ENCODE results near the gene PRG2.

DNA sequence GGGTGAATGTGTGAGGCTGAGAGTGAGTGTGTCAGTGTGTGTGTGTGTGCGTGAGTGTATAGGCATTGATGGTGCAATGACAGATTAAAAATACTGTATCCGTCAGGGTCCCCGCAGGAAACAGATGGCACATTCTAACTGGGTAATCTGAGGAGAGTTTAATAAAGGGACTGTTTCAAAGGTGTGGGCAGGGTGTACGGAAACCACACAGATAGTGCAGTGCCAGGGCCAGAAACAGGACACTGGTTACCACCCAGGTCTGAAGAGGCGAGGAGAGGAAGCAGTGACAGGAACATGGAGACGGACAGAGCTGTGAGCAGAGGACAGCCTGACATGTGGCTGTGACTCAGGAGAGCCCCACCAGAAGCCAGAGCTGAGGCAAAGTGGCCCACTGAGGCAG, 35.8 kb downstream of the PRG2 start:
- TF ChIP-seq, protein P1, sequence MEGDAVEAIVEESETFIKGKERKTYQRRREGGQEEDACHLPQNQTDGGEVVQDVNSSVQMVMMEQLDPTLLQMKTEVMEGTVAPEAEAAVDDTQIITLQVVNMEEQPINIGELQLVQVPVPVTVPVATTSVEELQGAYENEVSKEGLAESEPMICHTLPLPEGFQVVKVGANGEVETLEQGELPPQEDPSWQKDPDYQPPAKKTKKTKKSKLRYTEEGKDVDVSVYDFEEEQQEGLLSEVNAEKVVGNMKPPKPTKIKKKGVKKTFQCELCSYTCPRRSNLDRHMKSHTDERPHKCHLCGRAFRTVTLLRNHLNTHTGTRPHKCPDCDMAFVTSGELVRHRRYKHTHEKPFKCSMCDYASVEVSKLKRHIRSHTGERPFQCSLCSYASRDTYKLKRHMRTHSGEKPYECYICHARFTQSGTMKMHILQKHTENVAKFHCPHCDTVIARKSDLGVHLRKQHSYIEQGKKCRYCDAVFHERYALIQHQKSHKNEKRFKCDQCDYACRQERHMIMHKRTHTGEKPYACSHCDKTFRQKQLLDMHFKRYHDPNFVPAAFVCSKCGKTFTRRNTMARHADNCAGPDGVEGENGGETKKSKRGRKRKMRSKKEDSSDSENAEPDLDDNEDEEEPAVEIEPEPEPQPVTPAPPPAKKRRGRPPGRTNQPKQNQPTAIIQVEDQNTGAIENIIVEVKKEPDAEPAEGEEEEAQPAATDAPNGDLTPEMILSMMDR (IDR thresholded peaks at IDR 0.05) = no peak
- TF ChIP-seq SIN3A (IDR thresholded peaks at IDR 0.05; ENCODE audit: borderline replicate concordance, insufficient read depth, low read depth, low read length) = no peak
- no peak for TF ChIP-seq TCF7L2 (IDR thresholded peaks at IDR 0.05; ENCODE audit: low read depth, low read length)
- TF ChIP-seq POLR2AphosphoS5 (IDR thresholded peaks at IDR 0.05; ENCODE audit: low read depth, low read length) = no peak
- TF ChIP-seq, protein P2, sequence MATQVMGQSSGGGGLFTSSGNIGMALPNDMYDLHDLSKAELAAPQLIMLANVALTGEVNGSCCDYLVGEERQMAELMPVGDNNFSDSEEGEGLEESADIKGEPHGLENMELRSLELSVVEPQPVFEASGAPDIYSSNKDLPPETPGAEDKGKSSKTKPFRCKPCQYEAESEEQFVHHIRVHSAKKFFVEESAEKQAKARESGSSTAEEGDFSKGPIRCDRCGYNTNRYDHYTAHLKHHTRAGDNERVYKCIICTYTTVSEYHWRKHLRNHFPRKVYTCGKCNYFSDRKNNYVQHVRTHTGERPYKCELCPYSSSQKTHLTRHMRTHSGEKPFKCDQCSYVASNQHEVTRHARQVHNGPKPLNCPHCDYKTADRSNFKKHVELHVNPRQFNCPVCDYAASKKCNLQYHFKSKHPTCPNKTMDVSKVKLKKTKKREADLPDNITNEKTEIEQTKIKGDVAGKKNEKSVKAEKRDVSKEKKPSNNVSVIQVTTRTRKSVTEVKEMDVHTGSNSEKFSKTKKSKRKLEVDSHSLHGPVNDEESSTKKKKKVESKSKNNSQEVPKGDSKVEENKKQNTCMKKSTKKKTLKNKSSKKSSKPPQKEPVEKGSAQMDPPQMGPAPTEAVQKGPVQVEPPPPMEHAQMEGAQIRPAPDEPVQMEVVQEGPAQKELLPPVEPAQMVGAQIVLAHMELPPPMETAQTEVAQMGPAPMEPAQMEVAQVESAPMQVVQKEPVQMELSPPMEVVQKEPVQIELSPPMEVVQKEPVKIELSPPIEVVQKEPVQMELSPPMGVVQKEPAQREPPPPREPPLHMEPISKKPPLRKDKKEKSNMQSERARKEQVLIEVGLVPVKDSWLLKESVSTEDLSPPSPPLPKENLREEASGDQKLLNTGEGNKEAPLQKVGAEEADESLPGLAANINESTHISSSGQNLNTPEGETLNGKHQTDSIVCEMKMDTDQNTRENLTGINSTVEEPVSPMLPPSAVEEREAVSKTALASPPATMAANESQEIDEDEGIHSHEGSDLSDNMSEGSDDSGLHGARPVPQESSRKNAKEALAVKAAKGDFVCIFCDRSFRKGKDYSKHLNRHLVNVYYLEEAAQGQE (IDR thresholded peaks at IDR 0.05; ENCODE audit: insufficient read depth in 1 of 2, low read depth in 2 of 2, low read length in 1 of 2) = no peak

Data from Panc1 (cell line).